Fibroblast of the aortic adventitia (primary cell): ENCODE data around the gene CACNA1D. TPM values are rescaled to one million over a fixed set of nuclear protein-coding genes. Genes with fewer than 3 reads are reported as not detected.

Experiments used
- DNase-seq: peaks from one replicate; pipeline ENCODE4 v3.0.0-alpha.2; 2010; ENCODE audit warnings: low read depth
- H3K4me3 ChIP-seq: 2 replicates; pipeline ENCODE4 v1.5.1; 2011; ENCODE audit warnings: low read depth, mild to moderate bottlenecking, control low read depth, low read length, moderate library complexity
- total RNA-seq: library from RNA; depleted of rRNA; stranded (reverse); fragments of >200 nt; gene quantifications from 2 replicates; pipeline ENCODE4 v1.2.3, GENCODE V29; 2012; ENCODE audit warnings: low replicate concordance
- TF ChIP-seq, protein P1 (sequence below): IDR thresholded peaks from 2 replicates; pipeline ENCODE4 v1.5.1; 2011; ENCODE audit warnings: mild to moderate bottlenecking, low read length, control low read depth, inconsistent platforms; ENCODE audit not compliant: insufficient read depth

The CACNA1D gene
- total RNA-seq, 1 donor, result 1.9 TPM

DNA sequence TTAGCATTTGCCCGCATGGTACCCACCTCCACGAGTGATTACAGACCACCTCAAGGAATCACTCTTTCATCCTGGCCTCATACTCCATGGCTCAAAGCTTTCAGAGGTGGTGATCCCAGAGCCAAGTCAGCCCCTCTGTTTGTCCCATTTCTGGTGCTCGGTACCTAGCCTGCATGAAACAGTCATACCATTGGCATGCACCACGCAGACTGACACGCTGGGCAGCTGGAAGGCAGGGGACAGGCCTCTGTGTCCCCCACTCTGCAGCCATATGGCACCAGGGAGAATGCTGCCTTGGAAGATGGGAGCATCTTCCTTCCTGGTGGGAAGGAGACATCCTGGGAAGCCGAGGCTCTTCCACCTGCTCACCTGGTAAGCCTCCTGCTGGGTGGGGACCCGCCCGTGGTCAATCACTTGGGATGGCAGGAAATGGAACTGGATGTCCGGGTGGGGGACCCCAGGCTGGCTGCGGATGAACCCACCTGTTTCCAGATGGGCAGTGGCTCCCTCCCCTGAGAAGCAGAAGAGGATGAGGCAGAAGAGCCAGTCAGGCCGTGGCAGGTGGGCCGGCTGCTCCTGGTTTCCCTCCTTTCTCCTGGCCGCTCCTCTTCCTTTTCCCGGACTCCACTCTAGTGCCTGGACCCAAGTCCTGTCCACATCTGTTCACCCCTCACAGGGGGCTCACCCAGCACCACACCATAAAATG, 324.9 kb downstream of the CACNA1D start:
- DNase-seq, result no peak
- TF ChIP-seq, protein P1, sequence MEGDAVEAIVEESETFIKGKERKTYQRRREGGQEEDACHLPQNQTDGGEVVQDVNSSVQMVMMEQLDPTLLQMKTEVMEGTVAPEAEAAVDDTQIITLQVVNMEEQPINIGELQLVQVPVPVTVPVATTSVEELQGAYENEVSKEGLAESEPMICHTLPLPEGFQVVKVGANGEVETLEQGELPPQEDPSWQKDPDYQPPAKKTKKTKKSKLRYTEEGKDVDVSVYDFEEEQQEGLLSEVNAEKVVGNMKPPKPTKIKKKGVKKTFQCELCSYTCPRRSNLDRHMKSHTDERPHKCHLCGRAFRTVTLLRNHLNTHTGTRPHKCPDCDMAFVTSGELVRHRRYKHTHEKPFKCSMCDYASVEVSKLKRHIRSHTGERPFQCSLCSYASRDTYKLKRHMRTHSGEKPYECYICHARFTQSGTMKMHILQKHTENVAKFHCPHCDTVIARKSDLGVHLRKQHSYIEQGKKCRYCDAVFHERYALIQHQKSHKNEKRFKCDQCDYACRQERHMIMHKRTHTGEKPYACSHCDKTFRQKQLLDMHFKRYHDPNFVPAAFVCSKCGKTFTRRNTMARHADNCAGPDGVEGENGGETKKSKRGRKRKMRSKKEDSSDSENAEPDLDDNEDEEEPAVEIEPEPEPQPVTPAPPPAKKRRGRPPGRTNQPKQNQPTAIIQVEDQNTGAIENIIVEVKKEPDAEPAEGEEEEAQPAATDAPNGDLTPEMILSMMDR, result no peak
- no peak overlapping the region for H3K4me3 ChIP-seq

DNA sequence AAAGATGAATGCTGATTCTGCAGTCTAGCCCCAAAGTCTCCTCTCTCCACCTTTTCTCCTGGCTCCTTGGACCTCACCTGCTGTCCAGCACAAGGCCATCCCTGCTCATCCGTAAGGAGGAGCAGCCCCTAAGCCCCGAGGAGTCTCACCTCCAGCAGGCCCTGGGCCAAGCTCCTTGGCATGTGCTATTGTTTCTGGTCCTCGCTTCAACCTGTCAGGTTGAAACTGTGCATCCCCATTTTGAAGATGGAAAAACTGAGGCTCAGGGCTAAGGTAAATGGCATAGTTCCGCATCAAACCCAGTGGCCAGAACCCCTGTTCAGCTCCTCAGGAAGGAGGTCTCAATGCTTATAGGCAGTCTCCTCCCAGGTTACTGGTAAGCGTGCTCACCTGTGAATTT, 325.7 kb downstream of the CACNA1D start:
- TF ChIP-seq, protein P1, result no peak
- no peak overlapping the region for H3K4me3 ChIP-seq
- DNase-seq, result no peak

DNA sequence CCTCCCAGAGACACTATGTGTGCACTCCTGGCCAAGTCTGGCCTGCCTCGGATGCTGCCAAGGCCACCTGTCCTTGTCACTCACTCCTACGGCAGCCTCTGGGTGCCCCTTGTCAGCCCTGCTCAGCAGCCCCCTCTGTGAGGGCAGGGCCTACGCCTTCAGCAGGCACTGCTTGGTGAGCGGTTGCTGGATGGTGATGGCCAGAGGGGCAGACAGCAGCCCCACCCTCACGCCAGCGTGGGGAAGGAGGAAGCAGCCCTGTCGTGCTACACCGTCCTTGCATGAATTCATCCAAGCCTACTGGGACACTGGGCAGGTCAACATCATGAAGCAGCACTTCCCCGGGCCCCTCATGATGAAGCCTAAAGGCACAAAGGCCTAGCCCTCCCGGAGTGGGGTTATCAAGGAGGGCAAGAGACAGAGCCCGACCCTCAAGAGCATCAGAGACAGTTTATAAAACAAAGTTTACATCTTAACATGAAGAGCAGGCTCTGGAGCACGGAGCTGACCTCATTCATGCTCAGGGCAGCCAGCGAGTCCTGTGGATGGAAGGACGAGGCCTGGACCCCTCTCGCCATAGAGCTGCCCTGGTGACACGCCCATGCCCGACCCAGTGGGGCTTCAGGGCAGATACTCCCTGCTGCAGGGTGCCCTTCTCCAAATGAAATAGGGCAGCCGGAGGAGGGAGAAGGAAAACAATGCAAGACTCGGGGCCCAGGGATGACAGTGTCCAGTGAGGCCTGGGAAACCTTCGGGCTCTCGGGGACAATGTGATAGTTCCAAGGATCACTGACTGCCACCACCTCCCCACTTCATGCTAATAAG, 326.6 kb downstream of the CACNA1D start:
- H3K4me3 ChIP-seq, result no peak overlapping the region
- TF ChIP-seq, protein P1, result no peak
- no peak for DNase-seq

DNA sequence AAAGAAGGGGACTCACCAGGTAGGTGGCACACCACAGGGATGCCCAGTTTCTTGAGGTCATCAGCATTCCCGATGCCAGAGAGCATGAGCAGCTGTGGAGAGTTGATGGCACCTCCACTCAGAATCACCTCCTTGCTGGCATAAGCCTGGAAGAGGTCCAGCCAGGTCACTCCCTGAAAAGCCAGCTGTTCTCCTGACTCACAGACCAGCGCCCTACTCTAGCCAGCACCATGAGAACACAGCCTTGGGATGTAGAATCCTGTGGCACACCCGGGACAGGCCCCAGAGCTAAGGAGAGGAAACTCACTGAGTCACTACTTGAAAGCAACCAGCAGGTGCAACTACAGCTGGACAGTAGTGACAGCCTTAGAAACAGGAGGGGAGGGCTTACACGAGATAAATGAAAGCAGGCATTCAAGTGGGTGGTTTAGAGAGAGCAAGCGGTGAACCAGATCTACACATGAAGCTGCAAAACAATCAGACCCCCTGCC, 327.3 kb downstream of the CACNA1D start:
- TF ChIP-seq, protein P1, result no peak
- DNase-seq, result no peak
- H3K4me3 ChIP-seq, result no peak overlapping the region

DNA sequence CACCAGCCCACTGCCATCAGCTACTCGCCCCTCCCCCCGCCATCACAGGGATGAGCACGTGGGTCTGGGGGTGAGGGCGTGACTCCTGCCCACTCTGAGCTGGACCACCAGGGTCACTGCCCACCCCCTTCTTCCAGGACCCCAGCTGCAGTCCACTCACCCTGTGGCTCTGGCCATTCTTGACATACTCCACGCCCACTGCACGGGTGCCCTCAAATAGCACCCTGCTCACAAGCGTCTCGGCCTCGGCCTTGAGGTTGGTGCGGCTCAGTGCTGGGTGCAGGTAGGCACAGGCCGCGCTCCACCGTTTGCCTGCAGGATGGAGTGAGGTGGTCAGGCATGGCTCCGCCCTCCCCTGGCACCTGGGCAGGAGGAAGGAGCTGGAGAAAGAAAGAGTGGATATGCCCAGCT, 327.9 kb downstream of the CACNA1D start:
- TF ChIP-seq, protein P1, result no peak
- DNase-seq, result no peak
- H3K4me3 ChIP-seq, result no peak overlapping the region

DNA sequence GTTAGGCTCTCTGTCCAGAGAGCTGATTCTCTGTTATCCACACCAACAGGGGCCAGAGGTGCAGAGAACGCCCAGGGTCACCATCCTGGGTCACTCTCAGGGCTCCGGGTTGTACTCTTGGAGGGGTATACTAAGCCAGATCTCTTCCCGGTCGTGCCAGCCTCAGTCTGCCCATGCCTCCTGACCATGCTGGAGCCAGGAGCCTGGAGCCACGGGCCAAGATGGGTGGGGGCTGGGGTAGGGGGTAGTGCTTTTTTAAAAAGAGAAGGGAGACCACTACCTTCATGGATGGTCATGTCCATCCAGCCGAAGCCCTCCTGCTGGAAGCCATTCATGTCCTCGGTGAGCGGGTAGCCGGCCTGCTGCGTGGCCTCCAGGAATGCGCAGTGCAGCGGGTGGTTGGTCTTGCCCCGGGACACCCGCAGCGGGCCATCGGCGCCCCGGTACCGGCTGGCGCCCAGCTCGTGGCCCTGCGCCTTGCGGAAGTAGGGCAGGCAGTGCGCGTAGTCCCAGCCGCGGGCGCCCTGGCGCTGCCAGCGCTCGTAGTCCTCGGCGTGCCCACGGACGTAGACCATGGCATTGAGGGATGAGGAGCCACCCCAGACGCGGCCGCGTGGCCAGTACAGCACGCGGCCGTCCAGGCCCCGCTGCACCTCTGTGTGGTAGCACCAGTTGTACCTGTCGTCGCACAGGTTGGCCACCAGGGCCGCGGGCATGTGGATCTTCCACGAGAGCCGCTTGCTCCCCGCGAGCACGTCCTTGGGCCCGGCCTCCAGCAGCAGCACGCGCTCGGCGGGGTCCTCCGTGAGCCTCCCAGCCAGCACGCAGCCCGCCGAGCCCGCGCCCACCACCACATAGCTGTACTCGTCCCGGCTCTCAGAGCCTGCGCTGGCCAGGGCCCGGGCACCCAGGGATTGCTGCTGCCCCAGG, 328.9 kb downstream of the CACNA1D start:
- TF ChIP-seq, protein P1, result no peak
- H3K4me3 ChIP-seq, result no peak overlapping the region
- DNase-seq, result no peak
